ENCODE results near the gene LECT2. TPM values are rescaled to one million over a fixed set of nuclear protein-coding genes. Genes with fewer than 3 reads are reported as not detected.
A peak's percentile ranks its signal among the peaks of the same experiment; 100 is the strongest.

The LECT2 gene
- total RNA-seq, 1 donor from 2014 or later, result not detected

GRCh38 chr5:135951257-135951656, 3.5 kb downstream of the LECT2 start:
- no peak overlapping the region for H3K4me3 Mint-ChIP-seq
- H3K27me3 Mint-ChIP-seq (ENCODE audit: low read depth), result peaks cover 2% of the 10 kb centered on the region
- TF ChIP-seq CTCF (IDR thresholded peaks at IDR 0.05; ENCODE audit: unreplicated experiment), result no peak
- DNase-seq (ENCODE audit: low spot score in 2 of 2, unreplicated experiment in 2 of 2), result no peak
- H3K36me3 Mint-ChIP-seq, result no peaks in the 10 kb centered on the region
- peaks cover 5% of the 10 kb centered on the region for H3K4me1 Mint-ChIP-seq
- no peak overlapping the region for H3K27ac Mint-ChIP-seq
- no peaks in the 10 kb centered on the region for H3K9me3 Mint-ChIP-seq

GRCh38 chr5:135950611-135951010, 4.2 kb downstream of the LECT2 start:
- Mint-ChIP-seq H3K36me3 (no peaks in the 10 kb centered on the region), H3K27ac (no peak overlapping the region), H3K4me1 (peaks cover 5% of the 10 kb centered on the region), H3K4me3 (no peak overlapping the region), H3K9me3 (no peaks in the 10 kb centered on the region), H3K27me3 (ENCODE audit: low read depth) (peaks cover 2% of the 10 kb centered on the region)
- no peak for DNase-seq (ENCODE audit: low spot score in 2 of 2, unreplicated experiment in 2 of 2)
- no peak for TF ChIP-seq CTCF (IDR thresholded peaks at IDR 0.05; ENCODE audit: unreplicated experiment)

- Mint-ChIP-seq H3K4me1 (peaks cover 8% of the 10 kb centered on the region), H3K4me3 (no peak overlapping the region), H3K27me3 (ENCODE audit: low read depth) (no peaks in the 10 kb centered on the region), H3K9me3 (no peaks in the 10 kb centered on the region), H3K36me3 (no peaks in the 10 kb centered on the region), H3K27ac (no peak overlapping the region)
- TF ChIP-seq CTCF (IDR thresholded peaks at IDR 0.05; ENCODE audit: unreplicated experiment), result peak; percentile 86
- peak; percentile 23 to 49 for DNase-seq (ENCODE audit: low spot score in 2 of 2, unreplicated experiment in 2 of 2)
These were observed 9.7 kb downstream of the LECT2 start for GRCh38 chr5:135944967-135945560.

- Mint-ChIP-seq H3K9me3 (no peaks in the 10 kb centered on the region), H3K4me3 (no peak overlapping the region), H3K4me1 (peaks cover 8% of the 10 kb centered on the region), H3K36me3 (no peaks in the 10 kb centered on the region), H3K27me3 (ENCODE audit: low read depth) (no peaks in the 10 kb centered on the region), H3K27ac (no peak overlapping the region)
- no peak for DNase-seq (ENCODE audit: low spot score in 2 of 2, unreplicated experiment in 2 of 2)
- no peak for TF ChIP-seq CTCF (IDR thresholded peaks at IDR 0.05; ENCODE audit: unreplicated experiment)
These were observed 10.2 kb downstream of the LECT2 start for GRCh38 chr5:135944564-135944963.

GRCh38 chr5:135942202-135942771, 12.5 kb downstream of the LECT2 start:
- Mint-ChIP-seq H3K4me3 (no peak overlapping the region), H3K36me3 (no peaks in the 10 kb centered on the region), H3K4me1 (peaks cover 8% of the 10 kb centered on the region), H3K27me3 (ENCODE audit: low read depth) (peaks cover 2% of the 10 kb centered on the region), H3K27ac (no peak overlapping the region), H3K9me3 (no peaks in the 10 kb centered on the region)
- DNase-seq (ENCODE audit: low spot score in 2 of 2, unreplicated experiment in 2 of 2), result no peak
- TF ChIP-seq CTCF (IDR thresholded peaks at IDR 0.05; ENCODE audit: unreplicated experiment), result no peak

All from mesothelial cell of epicardium (in vitro differentiated cells).